Stimulated activated naive CD8-positive, alpha-beta T cell treated with anti-CD3 and anti-CD28 coated beads, Interleukin-15, Interleukin-2, amounts not matched to agents 100 ng/mL and 50 ng/mL, for 24 hours (primary cell): ENCODE results near the gene ASPHD1.

Experiments used
- H3K27ac Mint-ChIP-seq: one replicate; pipeline ENCODE4 v1.8.0; 2021; ENCODE audit warnings: mild to moderate bottlenecking, mixed read lengths
- H3K27me3 Mint-ChIP-seq: one replicate; pipeline ENCODE4 v1.8.0; 2021; ENCODE audit warnings: mixed read lengths
- H3K36me3 Mint-ChIP-seq: one replicate; pipeline ENCODE4 v1.8.0; 2021; ENCODE audit warnings: low read depth, mixed read lengths
- H3K4me1 Mint-ChIP-seq: one replicate; pipeline ENCODE4 v1.8.0; 2021; ENCODE audit warnings: low read depth, mixed read lengths
- H3K4me3 Mint-ChIP-seq: one replicate; pipeline ENCODE4 v1.8.0; 2021; ENCODE audit warnings: mild to moderate bottlenecking, mixed read lengths
- H3K9me3 Mint-ChIP-seq: one replicate; pipeline ENCODE4 v1.8.0; 2021; ENCODE audit warnings: mixed read lengths

ASPHD1 gene

GRCh38 chr16:29896841-29897240, 3.4 kb upstream of the ASPHD1 start:
- H3K27me3 Mint-ChIP-seq, result peaks cover 24% of the 10 kb centered on the region
- no peaks in the 10 kb centered on the region for H3K36me3 Mint-ChIP-seq
- no peaks in the 10 kb centered on the region for H3K9me3 Mint-ChIP-seq
- peaks cover 6% of the 10 kb centered on the region for H3K4me1 Mint-ChIP-seq
- no peak overlapping the region for H3K4me3 Mint-ChIP-seq
- no peak overlapping the region for H3K27ac Mint-ChIP-seq

- H3K4me1 Mint-ChIP-seq, result peaks cover 6% of the 10 kb centered on the region
- no peaks in the 10 kb centered on the region for H3K36me3 Mint-ChIP-seq
- H3K9me3 Mint-ChIP-seq, result no peaks in the 10 kb centered on the region
- no peak overlapping the region for H3K4me3 Mint-ChIP-seq
- H3K27me3 Mint-ChIP-seq, result peaks cover 24% of the 10 kb centered on the region
- H3K27ac Mint-ChIP-seq, result no peak overlapping the region
These were observed 3.0 kb upstream of the ASPHD1 start for GRCh38 chr16:29897333-29897732.

GRCh38 chr16:29898135-29898803, 2.0 kb upstream of the ASPHD1 start:
- H3K9me3 Mint-ChIP-seq, result no peaks in the 10 kb centered on the region
- H3K4me3 Mint-ChIP-seq, result no peak overlapping the region
- no peaks in the 10 kb centered on the region for H3K36me3 Mint-ChIP-seq
- no peak overlapping the region for H3K27ac Mint-ChIP-seq
- H3K27me3 Mint-ChIP-seq, result peaks cover 24% of the 10 kb centered on the region
- peaks cover 6% of the 10 kb centered on the region for H3K4me1 Mint-ChIP-seq

- H3K27me3 Mint-ChIP-seq, result peaks cover 24% of the 10 kb centered on the region
- no peak overlapping the region for H3K27ac Mint-ChIP-seq
These were observed 1.3 kb upstream of the ASPHD1 start for GRCh38 chr16:29898804-29899515.

GRCh38 chr16:29899516-29900101, 679 bp upstream of the ASPHD1 start, which contains the start of gene SEZ6L2:
SEZ6L2 (minus strand) TSS chr16:29899550; CDS start chr16:29899019, 531 bp downstream.
- Mint-ChIP-seq H3K27ac (peak within 1 kb of the TSS; percentile 63), H3K4me1 (peaks cover 10% of the 10 kb centered on the region), H3K4me3 (peak within 1 kb of the TSS; percentile 87), H3K9me3 (no peaks in the 10 kb centered on the region), H3K36me3 (no peaks in the 10 kb centered on the region), H3K27me3 (peaks cover 24% of the 10 kb centered on the region)

More at GRCh38 chr16:29898804-29899515, 1.3 kb upstream of the ASPHD1 start:
- H3K4me1 Mint-ChIP-seq, result peaks cover 10% of the 10 kb centered on the region
- no peaks in the 10 kb centered on the region for H3K9me3 Mint-ChIP-seq
- no peaks in the 10 kb centered on the region for H3K36me3 Mint-ChIP-seq
- H3K4me3 Mint-ChIP-seq, result no peak overlapping the region

- H3K27me3 Mint-ChIP-seq, result peaks cover 24% of the 10 kb centered on the region
- no peak overlapping the region for H3K27ac Mint-ChIP-seq
These were observed 759 bp downstream of the ASPHD1 start for GRCh38 chr16:29900888-29901606.

GRCh38 chr16:29901607-29901945, 1.3 kb downstream of the ASPHD1 start:
- Mint-ChIP-seq H3K27ac (no peak overlapping the region), H3K9me3 (no peaks in the 10 kb centered on the region), H3K4me3 (peak overlapping the region; percentile 49), H3K4me1 (peaks cover 10% of the 10 kb centered on the region), H3K36me3 (no peaks in the 10 kb centered on the region), H3K27me3 (peaks cover 22% of the 10 kb centered on the region)

More at GRCh38 chr16:29900888-29901606, 759 bp downstream of the ASPHD1 start:
- Mint-ChIP-seq H3K4me1 (peaks cover 10% of the 10 kb centered on the region), H3K9me3 (no peaks in the 10 kb centered on the region), H3K4me3 (peak overlapping the region; percentile 87), H3K36me3 (no peaks in the 10 kb centered on the region)

GRCh38 chr16:29903590-29903989, 3.3 kb downstream of the ASPHD1 start:
- no peak overlapping the region for H3K27ac Mint-ChIP-seq
- H3K27me3 Mint-ChIP-seq, result peaks cover 5% of the 10 kb centered on the region
- no peak overlapping the region for H3K4me3 Mint-ChIP-seq
- H3K4me1 Mint-ChIP-seq, result peaks cover 10% of the 10 kb centered on the region
- no peaks in the 10 kb centered on the region for H3K9me3 Mint-ChIP-seq
- no peaks in the 10 kb centered on the region for H3K36me3 Mint-ChIP-seq

- Mint-ChIP-seq H3K4me3 (no peak overlapping the region), H3K27ac (no peak overlapping the region), H3K27me3 (no peaks in the 10 kb centered on the region), H3K36me3 (peaks cover 5% of the 10 kb centered on the region), H3K4me1 (peaks cover 10% of the 10 kb centered on the region), H3K9me3 (no peaks in the 10 kb centered on the region)
These were observed 4.7 kb downstream of the ASPHD1 start for GRCh38 chr16:29904947-29905346.

GRCh38 chr16:29905668-29906067, 5.4 kb downstream of the ASPHD1 start:
- Mint-ChIP-seq H3K27me3 (no peaks in the 10 kb centered on the region), H3K9me3 (no peaks in the 10 kb centered on the region), H3K27ac (no peak overlapping the region), H3K4me3 (no peak overlapping the region), H3K4me1 (peaks cover 6% of the 10 kb centered on the region), H3K36me3 (peaks cover 5% of the 10 kb centered on the region)

GRCh38 chr16:29906520-29907244, 6.4 kb downstream of the ASPHD1 start:
- Mint-ChIP-seq H3K4me1 (peaks cover 4% of the 10 kb centered on the region), H3K27me3 (no peaks in the 10 kb centered on the region), H3K36me3 (peaks cover 5% of the 10 kb centered on the region), H3K27ac (no peak overlapping the region), H3K4me3 (no peak overlapping the region), H3K9me3 (no peaks in the 10 kb centered on the region)

- H3K27me3 Mint-ChIP-seq, result no peaks in the 10 kb centered on the region
- no peak overlapping the region for H3K27ac Mint-ChIP-seq
- H3K36me3 Mint-ChIP-seq, result peaks cover 8% of the 10 kb centered on the region
- no peak overlapping the region for H3K4me3 Mint-ChIP-seq
- H3K9me3 Mint-ChIP-seq, result no peaks in the 10 kb centered on the region
- H3K4me1 Mint-ChIP-seq, result peaks cover 4% of the 10 kb centered on the region
These were observed 7.7 kb downstream of the ASPHD1 start for GRCh38 chr16:29907973-29908372.

- no peaks in the 10 kb centered on the region for H3K4me1 Mint-ChIP-seq
- H3K27ac Mint-ChIP-seq, result no peak overlapping the region
- H3K27me3 Mint-ChIP-seq, result no peaks in the 10 kb centered on the region
- H3K36me3 Mint-ChIP-seq, result peaks cover 14% of the 10 kb centered on the region
- no peaks in the 10 kb centered on the region for H3K9me3 Mint-ChIP-seq
- no peak overlapping the region for H3K4me3 Mint-ChIP-seq
These were observed 8.5 kb downstream of the ASPHD1 start for GRCh38 chr16:29908719-29909220.

- Mint-ChIP-seq H3K4me1 (no peaks in the 10 kb centered on the region), H3K27me3 (no peaks in the 10 kb centered on the region), H3K4me3 (no peak overlapping the region), H3K9me3 (no peaks in the 10 kb centered on the region), H3K36me3 (peaks cover 14% of the 10 kb centered on the region), H3K27ac (peak overlapping the region; percentile 37)
These were observed 9.1 kb downstream of the ASPHD1 start for GRCh38 chr16:29909391-29909790.
